OCI-LY7 (cell line): ENCODE data around the gene COL6A3. TPM values are rescaled to one million over a fixed set of nuclear protein-coding genes. Genes with fewer than 3 reads are reported as not detected.

Source experiments
- BruUV-seq: library from RNA; stranded (reverse); fragments of 400-500 nt; replicated peaks from 2 replicates; lab custom pipeline; 2021; lab: Mats Ljungman, UMichigan
- CTCF ChIA-PET: fragments of 300-600 bp; sonication (Branson Sonifier 250); formaldehyde crosslinking; loops from one replicate; lab custom pipeline; 2022; ENCODE audit warnings: antibody characterized with exemption; ENCODE audit not compliant: unreplicated experiment; lab: Charles Lee
- POLR2A ChIA-PET: fragments of 300-600 bp; sonication (Branson Sonifier 250); formaldehyde crosslinking; loops from one replicate; lab custom pipeline; 2022; ENCODE audit warnings: antibody characterized with exemption; lab: Charles Lee
- DNase-seq: peaks from one replicate; pipeline ENCODE4 v3.0.0-alpha.2; 2015; ENCODE audit warnings: low spot score
- H2AFZ ChIP-seq: fragments of 200-600 bp; sonication (generic), shearing (Covaris generic); 2 replicates; pipeline ENCODE4 v1.6.1; 2014; ENCODE audit warnings: mild to moderate bottlenecking, antibody characterized with exemption, low read length, moderate library complexity
- H3K27ac ChIP-seq: fragments of 200-600 bp; sonication (generic); 2 replicates; pipeline ENCODE4 v1.5.1; 2014; ENCODE audit warnings: mixed run types, low read depth, mild to moderate bottlenecking, moderate library complexity, low read length, inconsistent platforms; ENCODE audit not compliant: poor library complexity, severe bottlenecking
- H3K36me3 ChIP-seq: fragments of 200-600 bp; sonication (generic); 2 replicates; pipeline ENCODE4 v1.6.1; 2014; ENCODE audit warnings: mild to moderate bottlenecking, antibody characterized with exemption, low read length, moderate library complexity, mixed read lengths; ENCODE audit not compliant: insufficient read depth
- H3K4me1 ChIP-seq: fragments of 200-600 bp; sonication (generic); 2 replicates; pipeline ENCODE4 v1.5.1; 2014; ENCODE audit warnings: mild to moderate bottlenecking, low read length; ENCODE audit not compliant: insufficient read depth, poor library complexity, severe bottlenecking
- H3K4me2 ChIP-seq: fragments of 200-600 bp; sonication (generic); 2 replicates; pipeline ENCODE4 v1.6.1; 2014; ENCODE audit warnings: mild to moderate bottlenecking, low read length
- H3K4me3 ChIP-seq: fragments of 200-600 bp; sonication (generic); 2 replicates; pipeline ENCODE4 v1.5.1; 2014; ENCODE audit warnings: mild to moderate bottlenecking, low read depth, low read length; ENCODE audit not compliant: poor library complexity, severe bottlenecking
- H3K79me2 ChIP-seq: fragments of 200-600 bp; sonication (generic); 2 replicates; pipeline ENCODE4 v1.6.1; 2016; ENCODE audit warnings: low read depth, mild to moderate bottlenecking, low read length, moderate library complexity, mixed read lengths; ENCODE audit not compliant: insufficient read depth
- H3K9me2 ChIP-seq: fragments of 200-600 bp; sonication (generic); 2 replicates; pipeline ENCODE4 v1.6.1; 2016; ENCODE audit warnings: mild to moderate bottlenecking, low read length, mixed read lengths; ENCODE audit not compliant: insufficient read depth
- H3K9me3 ChIP-seq: fragments of 200-600 bp; sonication (generic); 2 replicates; pipeline ENCODE4 v1.6.1; 2014; ENCODE audit warnings: mild to moderate bottlenecking, mixed run types, low read length, mixed read lengths
- H4K20me1 ChIP-seq: fragments of 200-600 bp; sonication (generic); 2 replicates; pipeline ENCODE4 v1.6.1; 2014; ENCODE audit warnings: mild to moderate bottlenecking, antibody characterized with exemption, low read length, moderate library complexity, mixed read lengths; ENCODE audit not compliant: insufficient read depth
- EZH2phosphoT487 ChIP-seq: fragments of 200-600 bp; sonication (generic); IDR thresholded peaks from 2 replicates; pipeline ENCODE4 v1.6.1; 2018; ENCODE audit warnings: low read depth, borderline replicate concordance, mild to moderate bottlenecking, mixed run types, antibody characterized with exemption, low read length, moderate library complexity, mixed read lengths
- intact Hi-C: fragments of 100-400 bp; cut with micrococcal nuclease; formaldehyde crosslinking; loops from one replicate; pipeline ENCODE4 v1.10.0; 2022; ENCODE audit not compliant: unreplicated experiment
- total RNA-seq, 2 experiments: library from RNA; depleted of rRNA in 1 of 2; stranded (reverse); fragments of >200 nt in 1 of 2; shearing (Covaris generic) in 1 of 2; gene quantifications; 2 replicates each; pipeline ENCODE4 v1.2.3, GENCODE V29; 2014 to 2022
- TF ChIP-seq, protein P1 (sequence below): fragments of 200-600 bp; sonication (generic); conservative IDR thresholded peaks from 2 replicates; pipeline ENCODE4 v1.5.1; 2014; ENCODE audit warnings: mild to moderate bottlenecking, antibody characterized with exemption, low read length, moderate library complexity, mixed read lengths

COL6A3 gene
- total RNA-seq, 2 experiments from 2014 or later: not detected

DNA sequence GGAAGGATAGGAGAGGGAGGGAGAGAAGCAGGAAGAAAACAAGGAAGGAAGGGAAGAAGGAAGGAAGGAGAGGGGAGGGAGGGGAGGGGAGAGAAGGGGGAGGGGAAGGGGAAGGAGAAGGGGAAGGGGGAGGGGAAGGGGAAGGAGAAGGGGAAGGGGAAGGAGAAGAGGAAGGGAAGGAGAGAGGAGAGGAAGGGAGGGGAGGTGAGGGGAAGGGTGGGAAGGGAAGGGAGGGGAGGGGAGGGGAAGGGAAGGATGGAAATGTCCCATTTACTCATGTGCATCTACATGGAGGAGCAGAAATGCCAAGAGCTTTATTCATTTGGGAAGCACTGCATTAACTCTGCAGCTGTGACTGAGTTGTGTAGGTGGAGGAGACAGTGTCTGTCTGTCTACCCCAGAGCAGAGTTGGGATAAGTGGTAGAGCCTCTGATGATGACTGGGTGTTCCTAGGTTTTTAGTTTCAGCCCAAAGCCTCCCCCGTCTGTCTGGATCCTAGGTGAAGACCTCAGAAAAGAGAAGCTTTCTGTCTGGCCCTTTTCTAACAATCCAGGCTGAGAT, 131.3 kb downstream of the COL6A3 start:
- no peaks in the 10 kb centered on the region for H3K4me1 ChIP-seq
- TF ChIP-seq, protein P1, sequence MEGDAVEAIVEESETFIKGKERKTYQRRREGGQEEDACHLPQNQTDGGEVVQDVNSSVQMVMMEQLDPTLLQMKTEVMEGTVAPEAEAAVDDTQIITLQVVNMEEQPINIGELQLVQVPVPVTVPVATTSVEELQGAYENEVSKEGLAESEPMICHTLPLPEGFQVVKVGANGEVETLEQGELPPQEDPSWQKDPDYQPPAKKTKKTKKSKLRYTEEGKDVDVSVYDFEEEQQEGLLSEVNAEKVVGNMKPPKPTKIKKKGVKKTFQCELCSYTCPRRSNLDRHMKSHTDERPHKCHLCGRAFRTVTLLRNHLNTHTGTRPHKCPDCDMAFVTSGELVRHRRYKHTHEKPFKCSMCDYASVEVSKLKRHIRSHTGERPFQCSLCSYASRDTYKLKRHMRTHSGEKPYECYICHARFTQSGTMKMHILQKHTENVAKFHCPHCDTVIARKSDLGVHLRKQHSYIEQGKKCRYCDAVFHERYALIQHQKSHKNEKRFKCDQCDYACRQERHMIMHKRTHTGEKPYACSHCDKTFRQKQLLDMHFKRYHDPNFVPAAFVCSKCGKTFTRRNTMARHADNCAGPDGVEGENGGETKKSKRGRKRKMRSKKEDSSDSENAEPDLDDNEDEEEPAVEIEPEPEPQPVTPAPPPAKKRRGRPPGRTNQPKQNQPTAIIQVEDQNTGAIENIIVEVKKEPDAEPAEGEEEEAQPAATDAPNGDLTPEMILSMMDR: no peak
- TF ChIP-seq EZH2phosphoT487: no peak
- intact Hi-C loops: no loop called here
- no peaks in the 10 kb centered on the region for H3K36me3 ChIP-seq
- H2AFZ ChIP-seq: no peak overlapping the region
- H3K4me2 ChIP-seq: no peak overlapping the region
- H3K9me2 ChIP-seq: no peaks in the 10 kb centered on the region
- no peaks in the 10 kb centered on the region for H3K9me3 ChIP-seq
- no peak overlapping the region for H3K4me3 ChIP-seq
- no peaks in the 10 kb centered on the region for H3K79me2 ChIP-seq
- H4K20me1 ChIP-seq: no peaks in the 10 kb centered on the region
- POLR2A ChIA-PET: no interaction called here
- CTCF ChIA-PET: interaction anchor here (0.6 kb wide), 1 partner anchor 1495 kb away, joined by 4 read pairs; no protein-coding TSS in a partner anchor
- no TSS peak for BruUV-seq
- no peak for DNase-seq
- no peak overlapping the region for H3K27ac ChIP-seq

DNA sequence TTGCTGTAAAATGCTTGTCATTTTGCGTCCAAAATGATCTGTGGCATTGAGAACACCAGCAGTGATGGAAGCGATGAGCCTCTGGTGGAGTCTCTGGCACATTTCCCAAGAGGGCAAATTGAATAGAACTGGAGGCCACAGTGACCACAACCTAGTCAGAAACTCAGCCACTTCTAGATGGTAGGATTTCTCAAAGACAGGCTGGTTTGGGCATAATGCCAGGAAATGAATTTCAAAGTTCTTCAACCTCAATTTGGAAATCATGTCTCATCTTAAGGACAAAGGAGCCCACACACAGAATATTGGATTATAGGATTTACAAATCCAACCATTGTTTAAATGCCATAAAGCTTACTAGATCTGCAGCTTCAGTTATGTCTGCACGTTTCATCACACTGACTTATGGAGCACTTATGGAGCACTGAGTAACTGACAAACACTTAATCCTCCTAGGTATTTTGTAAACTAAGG, 132.1 kb downstream of the COL6A3 start:
- no TSS peak for BruUV-seq
- H3K9me2 ChIP-seq: no peaks in the 10 kb centered on the region

DNA sequence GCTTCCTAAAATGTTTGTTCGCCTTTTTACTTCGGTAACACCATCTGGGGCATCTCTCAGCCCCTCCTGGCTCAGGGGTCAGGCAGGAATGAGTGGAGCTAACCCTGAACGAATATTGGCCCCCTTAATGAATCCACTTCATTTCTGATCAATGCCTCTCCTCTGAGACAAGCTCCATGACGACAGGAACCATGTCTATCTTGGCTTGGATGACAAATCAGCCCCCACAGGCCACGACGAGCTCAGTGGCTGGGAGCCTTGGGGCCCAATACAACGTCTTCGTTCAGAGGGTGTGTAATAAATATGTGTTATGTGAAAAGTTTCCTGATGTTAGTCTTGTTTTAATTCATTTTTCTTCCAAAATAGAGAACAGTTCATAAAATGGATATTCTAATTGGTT, 133.0 kb downstream of the COL6A3 start:
- BruUV-seq: no TSS peak
- ChIA-PET CTCF (no interaction called here), POLR2A (no interaction called here)
- intact Hi-C loops: no loop called here
- Histone ChIP-seq H2AFZ (no peak overlapping the region), H3K9me2 (no peaks in the 10 kb centered on the region), H3K27ac (no peak overlapping the region), H3K79me2 (no peaks in the 10 kb centered on the region), H3K9me3 (no peaks in the 10 kb centered on the region), H3K4me3 (no peak overlapping the region), H3K4me1 (no peaks in the 10 kb centered on the region), H4K20me1 (no peaks in the 10 kb centered on the region), H3K4me2 (no peak overlapping the region), H3K36me3 (no peaks in the 10 kb centered on the region)
- TF ChIP-seq EZH2phosphoT487: no peak
- TF ChIP-seq, protein P1: no peak
- no peak for DNase-seq

More for the DNA sequence above, 132.1 kb downstream of the COL6A3 start:
- ChIA-PET POLR2A (no interaction called here), CTCF (no interaction called here)
- intact Hi-C loops: no loop called here
- no peak for DNase-seq
- Histone ChIP-seq H3K4me2 (no peak overlapping the region), H3K4me3 (no peak overlapping the region), H3K9me3 (no peaks in the 10 kb centered on the region), H3K4me1 (no peaks in the 10 kb centered on the region), H3K36me3 (no peaks in the 10 kb centered on the region), H3K27ac (no peak overlapping the region), H2AFZ (no peak overlapping the region), H4K20me1 (no peaks in the 10 kb centered on the region), H3K79me2 (no peaks in the 10 kb centered on the region)
- TF ChIP-seq, protein P1: no peak
- no peak for TF ChIP-seq EZH2phosphoT487
